Measurements from ENCODE around the gene TIMM10.

TIMM10 gene

GRCh38 chr11:57530596-57531507, at the start of gene TIMM10:
TSS of gene TIMM10 (minus strand) at chr11:57530754. CDS start at chr11:57530189, 565 bp downstream.
- DNase-seq (ENCODE audit: low read depth), result peak; percentile 83

- no peak for DNase-seq (ENCODE audit: low read depth)
Measured at GRCh38 chr11:57574061-57574460, 43.5 kb upstream of the TIMM10 start.

- no peak for DNase-seq (ENCODE audit: low read depth)
Measured at GRCh38 chr11:57571606-57572005, 41.1 kb upstream of the TIMM10 start.

GRCh38 chr11:57568330-57568766, 37.8 kb upstream of the TIMM10 start:
- DNase-seq (ENCODE audit: low read depth), result no peak

GRCh38 chr11:57567515-57568329, 37.2 kb upstream of the TIMM10 start, which contains the start of gene UBE2L6:
TSS of gene UBE2L6 (minus strand) at chr11:57567672. CDS start at chr11:57567611, 61 bp downstream.
- peak; percentile 79 for DNase-seq (ENCODE audit: low read depth)

GRCh38 chr11:57566905-57567514, 36.5 kb upstream of the TIMM10 start:
- no peak for DNase-seq (ENCODE audit: low read depth)

- no peak for DNase-seq (ENCODE audit: low read depth)
Measured at GRCh38 chr11:57566005-57566904, 35.7 kb upstream of the TIMM10 start.

GRCh38 chr11:57562596-57562995, 32.0 kb upstream of the TIMM10 start:
- no peak for DNase-seq (ENCODE audit: low read depth)

GRCh38 chr11:57560146-57560545, 29.6 kb upstream of the TIMM10 start:
- DNase-seq (ENCODE audit: low read depth), result no peak

- no peak for DNase-seq (ENCODE audit: low read depth)
Measured at GRCh38 chr11:57556041-57556440, 25.5 kb upstream of the TIMM10 start.

GRCh38 chr11:57555393-57555792, 24.8 kb upstream of the TIMM10 start:
- DNase-seq (ENCODE audit: low read depth), result no peak

GRCh38 chr11:57552479-57552878, 21.9 kb upstream of the TIMM10 start:
- DNase-seq (ENCODE audit: low read depth), result no peak

- DNase-seq (ENCODE audit: low read depth), result no peak
Measured at GRCh38 chr11:57551941-57552340, 21.4 kb upstream of the TIMM10 start.

GRCh38 chr11:57549983-57550382, 19.4 kb upstream of the TIMM10 start:
- DNase-seq (ENCODE audit: low read depth), result no peak

GRCh38 chr11:57547854-57548377, 17.4 kb upstream of the TIMM10 start:
- DNase-seq (ENCODE audit: low read depth), result no peak

GRCh38 chr11:57546869-57547475, 16.4 kb upstream of the TIMM10 start:
- DNase-seq (ENCODE audit: low read depth), result no peak

GRCh38 chr11:57546451-57546850, 15.9 kb upstream of the TIMM10 start:
- DNase-seq (ENCODE audit: low read depth), result no peak

GRCh38 chr11:57545883-57546282, 15.3 kb upstream of the TIMM10 start:
- no peak for DNase-seq (ENCODE audit: low read depth)

- DNase-seq (ENCODE audit: low read depth), result no peak
Measured at GRCh38 chr11:57544566-57544965, 14.0 kb upstream of the TIMM10 start.

GRCh38 chr11:57543593-57543992, 13.0 kb upstream of the TIMM10 start:
- no peak for DNase-seq (ENCODE audit: low read depth)

- DNase-seq (ENCODE audit: low read depth), result no peak
Measured at GRCh38 chr11:57542582-57542981, 12.0 kb upstream of the TIMM10 start.

All from stimulated activated CD8-positive, alpha-beta memory T cell treated with anti-CD3 and anti-CD28 coated beads, Interleukin-4, amount 100 ng/mL, for 24 hours (primary cell).